H1 (cell line): Measurements from ENCODE around the gene DNMT1. TPM values are rescaled to one million over a fixed set of nuclear protein-coding genes. Genes with fewer than 3 reads are reported as not detected.

Experiments used
- CTCF ChIA-PET: fragments of 300-600 bp; sonication (Branson Sonifier 250); formaldehyde crosslinking; loops from one replicate; lab custom pipeline; 2021; ENCODE audit not compliant: partially characterized antibody; lab: Charles Lee
- POLR2A ChIA-PET: fragments of 300-600 bp; sonication (Branson Sonifier 250); formaldehyde crosslinking; loops from one replicate; lab custom pipeline; 2021; ENCODE audit warnings: inconsistent platforms; ENCODE audit not compliant: partially characterized antibody; lab: Charles Lee
- DNase-seq, 2 experiments: peaks; one replicate each; pipeline versions ENCODE4 v3.0.0 to v3.0.0-alpha.2; 2010 to 2022; ENCODE audit warnings: low spot score in 2 of 2, low read depth in 1 of 2, mixed read lengths in 1 of 2
- FAIRE-seq: peaks from 2 replicates; lab custom pipeline; 2011; peaks lifted over from hg19 to GRCh38; lab: Jason Lieb, UNC
- H2AFZ ChIP-seq: 2 replicates; pipeline ENCODE4 v1.8.1; 2012; ENCODE audit warnings: low read length, inconsistent platforms
- H2AK5ac ChIP-seq: 2 replicates; pipeline ENCODE4 v1.6.1; 2013; ENCODE audit warnings: low read depth, low read length
- H2BK120ac ChIP-seq: replicated peaks from 2 replicates; pipeline ENCODE3; 2013; ENCODE audit warnings: low read depth, low read length, inconsistent platforms
- H2BK12ac ChIP-seq: 2 replicates; pipeline ENCODE4 v1.6.1; 2013; ENCODE audit warnings: low read depth, low read length
- H2BK15ac ChIP-seq: 2 replicates; pipeline ENCODE4 v1.6.1; 2013; ENCODE audit warnings: low read length
- H2BK20ac ChIP-seq: 2 replicates; pipeline ENCODE4 v1.6.1; 2013; ENCODE audit warnings: low read length
- H2BK5ac ChIP-seq: 2 replicates; pipeline ENCODE4 v1.6.1; 2013; ENCODE audit warnings: low read depth, low read length
- H3K14ac ChIP-seq: 2 replicates; pipeline ENCODE4 v1.6.1; 2013; ENCODE audit warnings: inconsistent platforms; ENCODE audit not compliant: insufficient read length
- H3K18ac ChIP-seq: 2 replicates; pipeline ENCODE4 v1.6.1; 2013; ENCODE audit warnings: low read length; ENCODE audit errors: extremely low read depth
- H3K23ac ChIP-seq: 2 replicates; pipeline ENCODE4 v1.6.1; 2013; ENCODE audit warnings: inconsistent platforms; ENCODE audit not compliant: insufficient read length
- H3K23me2 ChIP-seq: 2 replicates; pipeline ENCODE4 v1.6.1; 2013; ENCODE audit warnings: low read depth, low read length
- H3K27ac ChIP-seq: 2 replicates; pipeline ENCODE4 v1.6.1; 2011; ENCODE audit warnings: low read depth, low read length, inconsistent platforms
- H3K27me3 ChIP-seq, 4 experiments: replicated peaks in 1 of 4; 1 replicate in 1 of 4; 2 replicates in 3 of 4; pipeline versions ENCODE4 v1.6.1 to v1.8.1; 2011 to 2013; ENCODE audit warnings: low read length in 3 of 4, mild to moderate bottlenecking in 3 of 4, inconsistent platforms in 2 of 4, mixed read lengths in 2 of 4, moderate library complexity in 1 of 4; ENCODE audit not compliant: control insufficient read depth in 3 of 4, insufficient read depth in 3 of 4; ENCODE audit errors: extremely low read depth in 1 of 4
- H3K36me3 ChIP-seq, 4 experiments: 2 replicates each; pipeline versions ENCODE4 v1.6.1 to v1.8.1; 2011 to 2013; ENCODE audit warnings: mild to moderate bottlenecking in 4 of 4, low read length in 3 of 4, moderate library complexity in 2 of 4, control low read depth in 1 of 4, inconsistent platforms in 1 of 4; ENCODE audit not compliant: insufficient read depth in 4 of 4, control insufficient read depth in 2 of 4
- H3K4ac ChIP-seq: replicated peaks from 2 replicates; pipeline ENCODE3; 2013; ENCODE audit warnings: low read length, low read depth, mixed read lengths, inconsistent platforms; ENCODE audit not compliant: insufficient read length
- H3K4me1 ChIP-seq, 4 experiments: replicated peaks in 1 of 4; 1 replicate in 1 of 4; 2 replicates in 3 of 4; pipeline versions ENCODE4 v1.6.1 to v1.8.1; 2011 to 2013; ENCODE audit warnings: low read length in 3 of 4, inconsistent platforms in 2 of 4, mixed read lengths in 1 of 4; ENCODE audit not compliant: insufficient read depth in 4 of 4, control insufficient read depth in 3 of 4
- H3K4me2 ChIP-seq, 2 experiments: 2 replicates each; pipeline versions ENCODE4 v1.6.1 to v1.8.1; 2011 to 2013; ENCODE audit warnings: low read depth in 2 of 2, low read length in 2 of 2, control low read depth in 1 of 2, inconsistent platforms in 1 of 2, mild to moderate bottlenecking in 1 of 2; ENCODE audit not compliant: insufficient read depth in 1 of 2
- H3K4me3 ChIP-seq, 4 experiments: fragments of 200-600, 300-600 bp in 1 of 4; sonication (generic), shearing (Covaris generic), sonication (Bioruptor Twin) in 1 of 4; 2 replicates each; pipeline versions ENCODE4 v1.5.1 to v1.8.1; 2011 to 2016; ENCODE audit warnings: low read length in 4 of 4, low read depth in 3 of 4, control low read depth in 2 of 4, inconsistent platforms in 2 of 4, mild to moderate bottlenecking in 2 of 4, mixed read lengths in 1 of 4, moderate library complexity in 1 of 4; ENCODE audit not compliant: insufficient read depth in 2 of 4; ENCODE audit errors: extremely low read depth in 1 of 4
- H3K56ac ChIP-seq: replicated peaks from 2 replicates; pipeline ENCODE3; 2013; ENCODE audit warnings: low read depth, mild to moderate bottlenecking, mixed read lengths, low read length, inconsistent platforms; ENCODE audit not compliant: insufficient read length
- H3K79me1 ChIP-seq: 2 replicates; pipeline ENCODE4 v1.6.1; 2013; ENCODE audit warnings: low read depth, low read length, control low read depth
- H3K79me2 ChIP-seq, 2 experiments: 2 replicates each; pipeline versions ENCODE4 v1.6.1 to v1.8.1; 2012 to 2013; ENCODE audit warnings: low read length in 2 of 2, mild to moderate bottlenecking in 2 of 2, inconsistent platforms in 1 of 2; ENCODE audit not compliant: insufficient read depth in 2 of 2, control insufficient read depth in 1 of 2
- H3K9ac ChIP-seq, 4 experiments: replicated peaks in 1 of 4; 1 replicate in 1 of 4; 2 replicates in 3 of 4; pipeline versions ENCODE4 v1.6.1 to v1.8.1; 2011 to 2013; ENCODE audit warnings: low read depth in 3 of 4, low read length in 3 of 4, control low read depth in 2 of 4, mild to moderate bottlenecking in 2 of 4, moderate library complexity in 2 of 4, inconsistent platforms in 1 of 4; ENCODE audit errors: extremely low read depth in 1 of 4
- H3K9me3 ChIP-seq, 2 experiments: 2 replicates each; pipeline versions ENCODE4 v1.6.1 to v1.8.1; 2012 to 2013; ENCODE audit warnings: mild to moderate bottlenecking in 2 of 2, moderate library complexity in 2 of 2, control low read depth in 1 of 2, inconsistent platforms in 1 of 2, low read depth in 1 of 2, low read length in 1 of 2, mixed read lengths in 1 of 2; ENCODE audit not compliant: insufficient read depth in 2 of 2
- H4K20me1 ChIP-seq, 2 experiments: replicated peaks in 1 of 2; 2 replicates each; pipeline versions ENCODE3 to v1.8.1; 2011 to 2013; ENCODE audit warnings: inconsistent platforms in 2 of 2, low read length in 2 of 2, mild to moderate bottlenecking in 1 of 2; ENCODE audit not compliant: insufficient read depth in 2 of 2, control insufficient read depth in 1 of 2
- H4K5ac ChIP-seq: 2 replicates; pipeline ENCODE4 v1.6.1; 2013; ENCODE audit warnings: low read length, low read depth, mixed read lengths, inconsistent platforms; ENCODE audit not compliant: insufficient read length
- H4K8ac ChIP-seq: 2 replicates; pipeline ENCODE4 v1.8.0; 2013; ENCODE audit warnings: mild to moderate bottlenecking, moderate library complexity, low read length, inconsistent platforms; ENCODE audit not compliant: insufficient read depth; ENCODE audit errors: extremely low read depth
- H4K91ac ChIP-seq: replicated peaks from 2 replicates; pipeline ENCODE3; 2013; ENCODE audit warnings: low read length, mixed read lengths, inconsistent platforms; ENCODE audit not compliant: insufficient read length
- WGBS, 2 experiments: shearing (Covaris generic) in 1 of 2; methylation state at CpG; one replicate each; pipeline versions ENCODE4 v1.1.6 to v1.1.7; 2013 to 2015; ENCODE audit warnings: low lambda C conversion rate in 2 of 2, mixed read lengths in 2 of 2, inconsistent platforms in 1 of 2, low coverage in 1 of 2, missing lambda C conversion rate in 1 of 2; ENCODE audit not compliant: insufficient replicate concordance in 2 of 2, insufficient coverage in 1 of 2, insufficient read length in 1 of 2; ENCODE audit errors: extremely low coverage in 1 of 2, missing lambda C conversion rate in 1 of 2; 5-methylcytosine and 5-hydroxymethylcytosine counted together
- polyA plus RNA-seq, 7 experiments: library from polyadenylated mRNA; depleted of rRNA in 3 of 7; stranded (reverse) in 5 of 7; unstranded in 2 of 7; fragments of >200 nt in 5 of 7; fragments of 200-250 nt in 2 of 7; gene quantifications; 1 replicate in 5 of 7; 2 replicates in 1 of 7; 4 replicates in 1 of 7; pipeline versions ENCODE4 v1.2.1 to v1.2.3, GENCODE V29; 2011 to 2013; ENCODE audit warnings: missing spikeins in 2 of 7, mixed read lengths in 2 of 7
- total RNA-seq: library from RNA; stranded (reverse); fragmentation: NEBNext Ultra II Directional; extraction: Animal tissue kit (Norgen Biotek cat#: 25700); gene quantifications from 2 replicates; pipeline ENCODE4 v1.2.1, GENCODE V29; 2021

DNMT1 gene
- total and polyA plus RNA-seq, 2 of the 8 experiments (the other 6 are each of a cell fraction or from before 2014, with no cell fraction given): 101 to 210 TPM

- peaks cover 6 to 25% of the 10 kb centered on the region in 2 experiments; a peak in 3 of 4 replicates for H3K79me2 ChIP-seq
- WGBS, 2 experiments: 95% methylated on average over 7 of the region's 19 CpGs; no CpG with 5 or more reads in 1 of the 2 experiments
- ChIA-PET POLR2A (interaction anchor here (1.0 to 29.1 kb wide), 7 partner anchors 1 to 199 kb away, joined by 4 to 412 read pairs (median 5); partner anchors contain the start of genes ANGPTL6, EIF3G, P2RY11 and PPAN), CTCF (interaction anchor here (1.1 to 5.0 kb wide), 4 partner anchors 7 to 191 kb away, joined by 3 to 42 read pairs (median 12); partner anchors contain the start of gene ANGPTL6)
- no peak for FAIRE-seq
- no peak overlapping the region for H3K23ac ChIP-seq
- H2AFZ ChIP-seq: no peak overlapping the region
- peaks cover 13 to 33% of the 10 kb centered on the region in 2 experiments for H4K20me1 ChIP-seq
- H4K91ac ChIP-seq: no peak overlapping the region
- no peak overlapping the region for H2AK5ac ChIP-seq
- no peak overlapping the region for H2BK12ac ChIP-seq
- peaks cover 0 to 4% (median 3%) of the 10 kb centered on the region in 4 experiments; a peak in 5 of 7 replicates for H3K4me1 ChIP-seq
- H3K9ac ChIP-seq: no peak overlapping the region
- H3K9me3 ChIP-seq: no peaks in the 10 kb centered on the region
- H3K18ac ChIP-seq: no peak overlapping the region
- H2BK20ac ChIP-seq: no peak overlapping the region
- no peak overlapping the region for H3K56ac ChIP-seq
- no peak overlapping the region for H2BK120ac ChIP-seq
- no peak overlapping the region for H3K27ac ChIP-seq
- no peak overlapping the region for H3K4me2 ChIP-seq
- H3K36me3 ChIP-seq: peaks cover 34 to 62% (median 45%) of the 10 kb centered on the region in 4 experiments
- no peak overlapping the region for H3K4ac ChIP-seq
- H3K23me2 ChIP-seq: 0 out of 2 replicates have a peak, but pooled peaks cover 4% of the 10 kb centered on the region
- no peak overlapping the region for H4K8ac ChIP-seq
- peaks cover 8% of the 10 kb centered on the region; the same call in 1 of the 2 replicates for H3K79me1 ChIP-seq
- H3K27me3 ChIP-seq: no peaks in the 10 kb centered on the region
- no peak overlapping the region for H3K4me3 ChIP-seq
- no peak overlapping the region for H3K14ac ChIP-seq
- DNase-seq: no peak
- H2BK15ac ChIP-seq: no peak overlapping the region
- no peak overlapping the region for H4K5ac ChIP-seq
- no peak overlapping the region for H2BK5ac ChIP-seq
These were observed 83.8 kb downstream of the DNMT1 start for GRCh38 chr19:10110972-10111317.
